NCI-H510A treated with DMSO at 0.1 percent for 48 hours (cell line): Measurements from ENCODE around the gene CD1C.
"Not testable (repeated sequence)": the region's sequence is repeated elsewhere in the genome, so short reads cannot be mapped to it uniquely, and the experiment has no call there.

Experiments
- DNase-seq: peaks from one replicate; lab custom pipeline; 2025; lab: John Stamatoyannopoulos, UW

Gene CD1C

DNA sequence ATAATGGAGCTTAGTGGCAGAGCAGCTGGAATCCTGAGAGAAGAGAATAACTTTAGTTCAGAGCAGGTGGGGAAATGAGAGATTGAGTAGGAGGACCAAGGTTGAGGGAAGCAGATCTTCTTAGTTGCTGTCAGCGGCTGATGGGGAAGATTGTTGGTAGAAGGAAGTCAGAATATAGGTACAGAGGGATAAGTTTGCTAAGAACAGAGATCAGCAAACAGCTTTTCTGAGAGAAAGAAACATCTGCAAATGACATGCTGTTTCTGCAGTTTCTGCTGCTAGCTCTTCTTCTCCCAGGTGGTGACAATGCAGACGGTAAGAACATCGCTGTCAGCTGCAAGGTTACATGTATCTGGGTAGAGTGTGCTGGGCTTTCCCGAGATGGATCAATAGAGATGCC lies at the start of gene CD1C:
TSS of gene CD1C (plus strand) at position 113 of the 400 bp plus-strand sequence. CDS start at position 255, 142 bp downstream.
- DNase-seq = no peak

GRCh38 chr1:158246650-158247049 lies 43.1 kb upstream of the CD1C start:
- DNase-seq = peak; percentile 4

DNA sequence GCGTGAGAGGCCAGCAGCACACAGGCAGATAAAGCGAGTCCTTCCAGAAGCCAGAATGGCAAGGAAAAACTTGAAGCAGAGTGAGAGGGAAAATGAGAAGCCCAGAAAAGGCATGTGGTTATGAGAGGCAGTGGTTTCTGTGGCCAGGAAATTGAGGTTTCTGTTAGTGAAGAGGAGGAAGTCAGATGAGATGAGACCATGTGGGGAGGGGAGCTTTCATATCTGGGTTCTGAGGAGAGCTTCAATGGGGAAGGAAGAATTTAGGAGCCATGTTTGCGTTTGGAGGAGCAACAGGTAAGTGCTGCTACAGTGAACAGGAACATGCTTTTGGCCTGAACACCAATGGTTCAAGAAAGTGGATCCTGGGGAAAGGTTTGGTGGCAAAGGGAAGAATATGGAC lies 41.6 kb upstream of the CD1C start:
- DNase-seq = no peak

DNA sequence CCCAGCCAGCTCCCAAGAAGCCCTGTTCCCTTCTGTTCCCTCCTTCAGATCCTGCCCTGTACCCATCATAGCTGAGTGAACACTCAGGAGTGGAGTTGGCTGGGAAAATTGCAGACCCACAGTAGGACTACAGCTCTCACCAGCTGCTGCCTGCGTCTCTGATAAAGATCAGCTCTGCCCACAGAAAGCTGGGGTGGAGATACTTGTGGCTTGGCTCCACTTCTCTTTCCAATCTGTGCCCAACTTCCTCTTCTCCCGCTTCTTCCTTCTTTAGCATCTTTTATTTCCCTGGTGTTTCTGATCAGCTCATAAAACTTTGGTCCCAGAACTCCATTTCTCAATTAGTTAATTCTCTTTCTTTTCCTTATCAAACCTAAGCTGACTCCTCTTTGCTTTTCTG lies 41.0 kb upstream of the CD1C start:
- no peak for DNase-seq

DNA sequence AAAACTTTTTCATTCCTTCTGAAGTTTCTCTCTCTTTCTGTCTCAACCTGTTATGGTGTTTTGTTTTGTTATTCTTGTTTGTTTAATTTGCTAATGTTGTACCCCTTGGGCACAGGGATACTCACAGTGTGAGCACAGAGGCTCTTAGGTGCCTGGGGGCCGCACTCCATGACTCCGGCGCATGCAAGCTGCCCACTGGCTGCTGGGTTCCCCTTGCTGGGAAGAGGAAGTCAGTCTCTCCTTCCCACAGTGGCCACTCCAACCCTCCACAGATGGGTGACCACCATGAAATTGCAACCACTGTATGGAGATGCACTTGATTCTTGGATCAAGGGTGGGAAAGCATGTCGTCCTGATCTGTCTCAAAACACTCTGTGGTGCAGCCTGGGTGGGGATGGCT lies 40.1 kb upstream of the CD1C start:
- DNase-seq = no peak

- DNase-seq = no peak
These were observed 38.6 kb upstream of the CD1C start for GRCh38 chr1:158251163-158251562.

DNA sequence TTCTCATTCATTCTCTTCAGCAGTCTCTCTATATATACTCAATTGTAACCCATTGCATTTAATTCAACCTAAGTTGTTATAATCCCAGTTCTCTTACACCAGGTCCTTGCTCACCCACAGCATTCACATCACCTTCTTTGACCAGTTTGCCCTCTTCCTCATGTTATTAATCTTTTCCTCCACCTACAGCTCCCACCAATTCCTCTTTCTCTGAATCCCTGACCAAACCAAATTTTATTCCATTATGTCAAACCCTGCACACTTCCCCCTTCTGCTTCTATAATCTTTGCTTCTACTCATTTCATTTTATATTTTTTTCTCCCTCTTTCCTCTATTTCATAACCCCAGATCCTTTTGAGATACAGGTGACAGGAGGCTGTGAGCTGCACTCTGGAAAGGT lies 34.1 kb upstream of the CD1C start:
- no peak for DNase-seq

- DNase-seq = not testable (repeated sequence)
These were observed 33.0 kb upstream of the CD1C start for GRCh38 chr1:158256747-158257146.

- DNase-seq = no peak
These were observed 31.8 kb upstream of the CD1C start for GRCh38 chr1:158257888-158258287.

DNA sequence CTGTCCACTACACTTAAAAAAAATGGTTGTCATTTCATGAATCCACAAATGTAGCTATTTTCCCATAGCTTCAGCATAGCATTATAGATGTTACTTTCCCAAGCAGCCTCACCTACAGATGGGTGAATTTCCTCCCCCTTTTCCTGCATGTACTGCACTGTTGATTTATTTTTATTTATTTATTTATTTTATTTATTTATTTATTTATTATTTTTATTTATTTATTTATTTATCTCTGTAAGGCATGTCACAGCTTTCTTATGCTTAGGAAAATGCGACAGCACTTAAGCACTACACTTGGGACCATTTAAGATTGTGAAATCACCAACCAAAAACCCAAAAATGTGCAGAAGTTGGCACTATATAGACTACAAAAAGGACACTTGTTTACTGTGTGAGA lies 30.6 kb upstream of the CD1C start:
- no peak for DNase-seq

DNA sequence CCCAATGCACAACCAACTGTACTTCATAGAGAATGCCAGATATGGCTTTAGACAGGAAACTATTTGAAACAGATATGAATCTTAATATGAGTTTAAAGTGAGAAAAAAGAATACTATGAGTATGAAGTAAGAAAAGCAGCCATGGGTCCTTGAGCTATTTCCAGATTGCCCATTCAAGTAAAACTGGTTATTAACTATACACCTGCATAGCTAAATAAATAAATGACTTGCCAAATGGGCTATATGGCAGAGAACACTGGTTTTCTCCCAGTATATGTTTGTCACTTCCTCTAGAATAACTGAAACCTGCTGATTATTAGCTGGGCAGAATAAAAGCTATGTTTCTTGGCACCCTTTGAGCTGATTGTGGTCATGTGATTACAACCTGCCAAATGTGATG lies 17.0 kb upstream of the CD1C start:
- no peak for DNase-seq

DNA sequence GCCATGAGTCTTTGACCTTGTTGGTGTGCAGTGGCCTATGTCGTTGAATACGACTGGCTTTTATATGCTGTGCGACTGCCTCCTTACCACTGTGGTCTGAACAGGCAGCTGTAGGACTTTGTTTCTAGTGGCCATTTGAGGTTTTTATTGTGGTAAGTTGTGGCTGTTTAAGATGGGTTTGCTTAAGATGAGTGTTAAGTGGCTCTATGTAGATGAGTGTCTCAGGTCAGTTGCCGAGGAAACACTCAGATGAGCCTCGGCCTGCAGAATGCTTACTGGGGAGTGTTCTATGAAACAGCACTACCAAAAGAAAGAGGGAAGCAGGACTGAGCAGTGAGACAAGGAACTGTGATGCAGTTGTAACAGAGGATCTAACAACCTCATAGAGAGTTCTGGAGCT lies 14.9 kb upstream of the CD1C start:
- DNase-seq = peak; percentile 15

- not testable (repeated sequence) for DNase-seq
These were observed 7.3 kb upstream of the CD1C start for GRCh38 chr1:158282421-158282820.

GRCh38 chr1:158283965-158284364 lies 5.8 kb upstream of the CD1C start:
- DNase-seq = no peak

DNA sequence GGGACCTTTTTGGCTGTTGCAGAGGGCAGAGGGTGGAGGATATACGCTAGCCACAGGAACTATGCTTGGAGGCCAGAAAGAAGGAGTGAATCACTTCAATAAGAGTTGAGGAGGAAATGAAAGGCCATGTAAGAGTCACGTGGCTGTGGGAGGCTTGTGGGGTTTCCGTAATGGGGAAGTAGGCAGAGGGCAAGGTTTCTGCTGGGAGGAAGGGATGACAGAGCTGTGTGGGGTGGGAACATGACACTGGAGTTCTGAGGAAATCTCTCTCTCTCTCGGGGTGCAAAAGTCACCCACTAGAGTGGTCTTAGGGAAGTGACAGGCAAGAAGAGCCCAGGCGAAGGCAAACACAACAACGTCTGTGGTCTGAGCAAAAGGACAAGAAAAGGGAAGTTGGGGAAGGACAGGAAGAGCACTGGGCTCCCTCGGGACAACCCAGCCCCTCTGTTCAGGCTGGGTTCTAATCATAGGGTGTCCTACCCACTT lies 3.9 kb upstream of the CD1C start:
- DNase-seq = no peak

GRCh38 chr1:158286487-158286886 lies 3.2 kb upstream of the CD1C start:
- DNase-seq = no peak

DNA sequence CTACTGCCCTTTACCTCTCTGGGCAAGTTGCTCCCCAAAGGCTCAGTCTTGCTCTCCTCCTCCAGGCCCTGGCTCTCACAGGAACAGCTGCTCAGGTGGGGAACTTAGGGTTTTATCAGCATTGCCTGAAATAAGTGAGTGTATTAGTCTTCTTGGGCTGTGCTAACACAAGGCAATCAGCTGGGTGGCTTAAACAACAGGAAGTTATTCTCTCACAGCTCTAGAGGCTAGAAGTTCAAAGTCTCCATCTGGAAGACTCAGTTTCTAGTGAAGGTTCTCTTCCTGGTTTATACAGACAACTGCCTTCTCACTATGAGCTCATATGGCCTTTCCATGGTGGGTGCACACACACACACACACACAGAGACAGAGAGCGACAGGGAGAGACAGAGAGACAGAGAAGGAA lies 2.8 kb upstream of the CD1C start:
- DNase-seq = no peak

- DNase-seq = no peak
These were observed 660 bp downstream of the CD1C start for GRCh38 chr1:158290321-158290844.

GRCh38 chr1:158295791-158296190 lies 6.1 kb downstream of the CD1C start:
- no peak for DNase-seq

- DNase-seq = no peak
These were observed 20.9 kb downstream of the CD1C start for GRCh38 chr1:158310623-158311022.

DNA sequence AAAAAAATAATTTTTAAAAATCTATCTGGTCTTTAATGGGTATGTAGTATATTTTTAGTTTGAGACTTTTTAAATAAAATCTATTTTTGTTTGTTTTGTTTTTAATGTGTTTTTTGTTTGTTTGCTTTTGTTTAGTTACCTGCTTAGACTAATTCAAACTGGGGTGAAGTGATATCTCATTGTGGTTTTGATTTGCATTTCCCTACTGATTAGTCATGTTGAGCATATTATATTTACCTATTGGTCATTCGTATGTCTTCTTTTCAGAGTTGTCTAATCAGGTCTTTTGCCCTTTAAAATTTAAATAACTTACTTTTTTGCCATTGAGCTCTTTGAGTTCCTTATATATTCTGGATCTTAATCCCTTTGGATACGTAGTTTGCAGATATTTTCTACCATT lies 21.3 kb downstream of the CD1C start:
- DNase-seq = no peak

- DNase-seq = no peak
These were observed 34.1 kb downstream of the CD1C start for GRCh38 chr1:158323866-158324265.

- DNase-seq = no peak
These were observed 34.7 kb downstream of the CD1C start for GRCh38 chr1:158324395-158324794.

DNA sequence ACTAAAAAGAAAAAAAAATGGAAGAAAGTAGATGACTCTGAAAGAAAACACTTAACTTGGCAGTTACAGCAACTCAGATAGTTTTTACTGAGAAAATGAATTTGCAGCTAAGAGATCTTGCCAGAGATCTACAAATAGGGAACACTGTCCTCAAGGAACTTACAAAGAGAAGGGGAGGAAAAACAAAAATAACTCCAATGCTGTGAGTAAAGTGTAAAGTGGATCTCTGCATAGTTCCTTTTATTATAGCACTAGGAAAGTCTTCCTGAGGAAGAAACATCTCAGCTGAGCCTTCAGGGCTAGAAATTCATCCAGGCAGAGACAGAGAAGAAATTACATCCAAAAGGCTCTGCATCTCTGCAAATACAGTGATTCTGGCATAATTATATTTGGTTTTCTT lies 37.8 kb downstream of the CD1C start:
- DNase-seq = no peak

DNA sequence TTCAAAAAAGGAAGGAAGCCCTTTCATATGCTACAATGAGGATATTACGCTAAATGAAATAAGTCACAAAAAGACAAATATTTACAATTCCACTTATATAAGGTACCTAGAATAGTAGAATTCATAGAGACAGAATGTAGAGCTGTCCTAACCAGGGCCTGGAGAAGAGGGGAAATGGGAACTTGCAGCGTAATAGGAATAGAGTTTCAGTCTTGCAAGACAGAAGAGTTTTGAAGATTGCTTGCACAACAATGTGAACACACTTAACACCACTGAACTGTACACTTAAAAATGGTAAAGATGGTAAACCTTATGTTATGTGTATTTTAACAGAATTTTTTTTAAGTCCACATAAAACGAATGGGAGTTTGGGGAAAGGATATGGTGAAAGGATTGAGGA lies 38.7 kb downstream of the CD1C start:
- no peak for DNase-seq
